ENCODE results near the gene REV1.
"Not testable (repeated sequence)": the region's sequence is repeated elsewhere in the genome, so short reads cannot be mapped to it uniquely, and the experiment has no call there.

The REV1 gene

GRCh38 chr2:99485824-99486223 is 4.0 kb downstream of the REV1 start:
- DNase-seq: no peak

GRCh38 chr2:99485411-99485810 is 4.4 kb downstream of the REV1 start:
- DNase-seq: no peak

- DNase-seq: no peak
These were observed 5.6 kb downstream of the REV1 start for GRCh38 chr2:99484205-99484604.

GRCh38 chr2:99481941-99482340 is 7.9 kb downstream of the REV1 start:
- DNase-seq: no peak

DNA sequence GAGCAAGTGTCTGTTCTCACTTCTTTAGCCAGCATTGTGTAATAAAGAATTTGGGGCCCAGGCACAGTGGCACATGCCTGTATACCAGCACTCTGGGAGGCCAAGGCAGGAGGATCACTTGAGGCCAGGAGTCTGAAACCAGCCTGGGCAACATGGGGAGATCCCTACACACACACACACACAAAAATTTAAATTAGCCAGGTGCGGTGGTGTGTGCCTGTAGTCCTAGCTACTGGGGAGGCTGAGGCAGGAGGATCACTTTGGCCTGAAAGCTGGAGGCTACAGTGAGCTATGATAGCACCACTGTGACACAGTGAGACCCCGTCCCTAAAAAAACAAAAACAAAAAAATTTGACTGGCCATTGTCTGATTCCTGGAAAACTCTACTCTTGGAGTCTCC is 8.3 kb downstream of the REV1 start:
- DNase-seq: no peak

DNA sequence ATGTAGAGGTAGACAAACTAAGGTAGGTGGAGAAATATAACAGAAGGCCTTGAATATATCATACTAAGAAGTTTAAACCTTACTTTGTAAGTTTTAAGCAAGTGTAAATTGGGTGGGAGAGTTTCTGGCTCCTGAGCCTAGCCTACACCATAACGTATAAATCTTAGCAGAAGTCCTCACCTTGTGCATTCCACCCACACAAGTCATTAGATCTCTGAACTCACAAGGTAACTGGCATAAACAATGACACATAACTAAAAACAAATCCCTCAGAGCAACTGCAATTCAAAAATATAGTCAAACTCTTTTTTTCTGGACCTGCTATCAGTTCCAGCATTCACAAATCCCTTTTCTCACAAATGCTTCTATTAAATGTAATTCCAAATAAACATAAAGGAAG is 9.4 kb downstream of the REV1 start:
- no peak for DNase-seq

DNA sequence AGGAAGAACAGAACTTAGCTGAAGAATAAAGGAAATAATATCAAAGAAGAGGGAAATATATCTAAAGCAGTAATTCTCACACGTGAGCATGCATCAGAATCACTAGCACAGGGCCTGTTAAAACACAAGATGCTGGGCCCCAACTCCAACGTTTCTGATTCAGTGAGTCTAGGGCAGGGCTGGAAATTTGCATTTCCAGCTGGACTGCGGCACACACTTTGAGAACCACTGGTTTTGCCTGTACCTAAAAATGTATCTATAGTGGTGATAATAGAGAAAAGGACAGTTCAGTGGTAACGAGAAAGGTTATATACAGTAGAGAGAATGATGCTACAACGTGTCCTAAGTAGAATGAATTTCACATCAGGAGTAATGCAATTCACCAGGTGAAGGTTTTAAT is 11.2 kb downstream of the REV1 start:
- no peak for DNase-seq

DNA sequence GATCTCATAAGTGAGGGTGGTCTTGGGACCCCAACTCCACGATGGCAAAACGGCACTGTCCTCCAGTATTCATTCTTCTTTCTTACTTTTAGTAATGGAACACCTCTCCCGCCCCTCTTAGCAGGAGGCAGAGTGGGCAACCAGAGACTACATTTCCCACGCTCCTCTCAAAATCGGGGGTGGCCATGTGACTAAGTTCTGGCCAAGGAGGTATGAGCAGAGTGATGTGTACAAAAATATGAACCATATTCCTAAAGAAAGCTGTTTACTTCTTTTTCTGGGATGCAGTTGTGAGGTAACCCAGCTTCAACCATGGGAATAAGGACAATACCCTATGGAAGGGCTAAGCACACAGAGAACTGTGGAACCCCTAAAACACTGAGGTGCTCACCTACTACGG is 12.8 kb downstream of the REV1 start:
- no peak for DNase-seq

DNA sequence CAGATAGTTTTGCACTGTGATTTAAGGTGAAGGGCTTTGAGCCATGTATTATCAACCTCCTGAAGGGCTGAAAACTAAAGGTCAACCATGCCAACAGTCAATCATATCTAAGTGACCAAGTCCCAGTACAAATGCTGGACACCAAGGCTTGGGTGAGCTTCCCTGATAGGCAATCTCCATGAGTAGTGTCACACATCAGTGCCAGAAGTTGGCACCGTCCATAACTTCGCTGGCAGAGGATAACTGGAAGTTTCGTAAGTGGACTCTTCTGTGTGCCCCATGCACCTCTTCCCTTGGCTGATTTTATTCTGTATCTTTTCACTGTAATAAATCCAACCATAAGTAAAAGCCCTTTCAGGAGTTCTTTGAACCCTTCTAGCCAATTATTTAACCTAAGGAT is 13.2 kb downstream of the REV1 start:
- no peak for DNase-seq

- DNase-seq: not testable (repeated sequence)
These were observed 14.7 kb downstream of the REV1 start for GRCh38 chr2:99475095-99475494.

DNA sequence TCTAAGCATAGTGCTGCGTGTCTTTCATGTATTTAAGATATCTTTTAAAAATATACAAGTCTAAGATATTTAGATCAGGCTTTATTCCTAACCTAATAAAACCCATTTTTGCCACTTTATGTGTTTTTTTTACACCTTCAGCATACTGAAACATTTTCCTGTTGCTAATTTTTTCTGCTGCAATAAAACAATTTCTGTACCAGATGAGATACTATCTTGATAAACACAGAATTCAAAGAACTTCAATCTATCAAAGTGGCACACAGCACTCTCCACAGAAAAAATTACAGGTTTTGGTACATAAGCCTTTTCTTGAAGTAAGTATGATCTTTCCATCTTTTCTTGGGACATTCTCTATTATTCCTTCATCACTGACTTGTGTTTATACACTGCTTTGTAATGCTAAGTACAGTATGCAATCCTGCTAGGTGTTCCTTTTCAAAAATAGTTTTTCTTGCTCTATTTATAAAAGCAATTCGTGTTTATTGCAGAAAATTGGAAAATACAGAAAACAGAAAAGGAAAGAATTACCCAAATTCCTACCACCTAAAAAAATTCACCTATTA is 16.2 kb downstream of the REV1 start:
- DNase-seq: no peak

DNA sequence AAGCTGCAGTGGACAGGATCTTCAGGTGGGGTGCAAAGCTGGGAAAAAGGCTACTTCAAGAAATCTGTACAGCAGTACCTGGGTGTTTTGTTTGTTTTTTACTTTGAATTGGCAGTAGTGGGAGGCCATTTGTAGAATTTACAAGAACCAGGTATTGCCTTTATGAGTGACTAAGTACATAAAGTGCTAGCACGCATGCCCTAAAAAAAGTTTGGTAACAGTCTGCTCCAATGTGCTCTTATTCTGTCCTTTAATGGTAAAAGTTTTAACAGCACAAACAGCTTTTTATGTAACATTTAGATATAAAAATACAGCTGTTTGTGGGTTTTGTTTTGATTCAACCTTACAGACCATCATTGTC is 17.2 kb downstream of the REV1 start:
- DNase-seq: no peak

DNA sequence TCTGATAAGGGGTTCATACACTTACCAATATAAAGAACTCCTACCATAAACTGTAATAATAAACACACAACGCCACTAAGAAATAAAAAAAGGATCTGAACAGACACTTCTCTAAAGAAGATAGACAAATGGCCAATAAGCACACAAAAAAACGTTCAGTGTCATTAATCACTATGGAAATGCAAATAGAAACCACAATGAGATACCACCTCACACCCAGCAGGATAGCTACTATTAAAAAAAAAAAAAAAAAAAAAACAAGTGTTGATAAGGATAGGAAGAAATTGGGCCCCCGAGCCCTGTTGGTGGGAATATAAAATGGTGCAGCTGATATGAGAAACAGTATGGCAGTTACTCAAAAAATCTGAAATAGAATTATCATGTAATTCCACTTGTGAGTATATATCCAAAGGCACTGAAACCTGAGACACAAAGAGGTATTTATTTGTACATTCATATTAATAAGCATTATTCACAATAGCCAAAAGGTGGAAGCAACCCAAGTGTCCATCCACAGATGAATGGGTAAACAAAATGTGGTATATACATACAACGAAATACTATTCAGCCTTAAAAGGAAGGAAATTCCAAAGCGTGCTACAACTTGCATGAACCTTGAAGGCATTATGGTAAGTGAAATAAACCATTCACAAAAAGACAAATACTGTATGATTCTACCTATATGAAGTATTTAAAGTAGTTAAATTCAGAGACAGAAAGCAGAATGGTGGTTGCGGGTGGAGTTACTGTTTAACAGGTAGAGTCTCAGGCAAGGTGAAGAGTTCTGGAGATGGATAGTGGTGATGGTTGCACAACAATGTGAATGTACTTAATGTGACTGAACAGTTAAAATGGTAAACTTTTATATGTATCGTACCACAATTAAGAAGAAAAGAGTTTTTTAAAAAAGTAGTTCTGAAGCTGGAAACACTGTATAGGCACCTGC is 17.9 kb downstream of the REV1 start:
- peak; percentile 21 for DNase-seq

GRCh38 chr2:99470957-99471356 is 18.9 kb downstream of the REV1 start:
- no peak for DNase-seq

DNA sequence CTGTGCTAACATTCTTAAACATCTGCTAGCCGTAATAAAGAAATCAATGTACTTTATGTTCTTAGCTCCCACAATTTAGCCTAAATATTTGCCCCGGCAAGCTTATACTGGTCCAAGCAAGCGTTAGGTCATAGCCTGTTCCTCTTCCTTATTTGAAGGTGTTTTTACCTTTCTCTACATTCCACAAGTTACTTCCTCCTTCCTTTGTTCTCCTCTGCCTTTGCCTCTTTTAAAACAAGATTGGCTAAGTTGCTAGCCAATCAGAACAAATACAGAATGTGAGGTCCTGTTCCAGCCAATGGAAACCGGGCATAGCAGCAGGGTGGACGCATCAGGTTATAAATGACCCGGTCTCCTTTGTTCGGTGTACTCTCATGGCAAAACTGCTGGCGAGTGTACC is 19.4 kb downstream of the REV1 start:
- DNase-seq: not testable (repeated sequence)

- DNase-seq: no peak
These were observed 20.4 kb downstream of the REV1 start for GRCh38 chr2:99469394-99469793.

DNA sequence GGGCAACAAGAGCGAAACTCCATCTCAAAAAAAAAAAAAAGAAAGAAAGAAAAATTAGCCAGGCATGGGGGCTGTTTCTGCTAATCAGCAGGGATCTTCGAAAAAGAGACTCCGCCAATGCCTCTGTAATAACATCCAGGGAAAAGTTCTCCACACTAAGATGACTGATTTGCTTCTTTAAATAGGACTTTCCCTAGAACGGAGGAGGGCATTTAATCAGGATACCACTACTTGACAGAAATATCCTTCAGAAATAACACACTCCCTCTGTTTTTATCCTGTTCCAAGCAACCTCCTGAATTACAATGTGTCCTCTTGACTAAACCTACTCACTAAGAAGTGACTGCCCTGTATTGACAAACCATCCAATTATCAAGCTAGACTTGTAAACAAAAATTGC is 21.7 kb downstream of the REV1 start:
- no peak for DNase-seq

DNA sequence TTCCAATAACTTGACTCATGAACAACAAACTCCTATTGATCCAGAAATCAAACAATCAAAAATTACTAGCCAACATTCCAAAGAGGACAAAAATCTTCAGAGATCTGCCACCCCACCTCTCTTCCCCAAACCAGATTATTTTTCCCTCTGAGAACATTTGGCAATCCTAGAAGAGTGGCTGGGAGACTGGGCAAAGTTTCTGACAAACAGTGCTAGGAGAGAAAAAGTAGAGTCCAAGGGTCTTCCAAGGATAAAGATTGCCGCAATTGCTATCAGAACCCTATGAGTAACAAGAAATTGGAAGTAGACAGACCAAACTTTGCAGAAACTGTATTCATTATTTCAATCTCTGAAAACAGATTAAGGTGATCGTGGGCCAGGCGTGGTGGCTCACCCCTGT is 22.4 kb downstream of the REV1 start:
- no peak for DNase-seq

DNA sequence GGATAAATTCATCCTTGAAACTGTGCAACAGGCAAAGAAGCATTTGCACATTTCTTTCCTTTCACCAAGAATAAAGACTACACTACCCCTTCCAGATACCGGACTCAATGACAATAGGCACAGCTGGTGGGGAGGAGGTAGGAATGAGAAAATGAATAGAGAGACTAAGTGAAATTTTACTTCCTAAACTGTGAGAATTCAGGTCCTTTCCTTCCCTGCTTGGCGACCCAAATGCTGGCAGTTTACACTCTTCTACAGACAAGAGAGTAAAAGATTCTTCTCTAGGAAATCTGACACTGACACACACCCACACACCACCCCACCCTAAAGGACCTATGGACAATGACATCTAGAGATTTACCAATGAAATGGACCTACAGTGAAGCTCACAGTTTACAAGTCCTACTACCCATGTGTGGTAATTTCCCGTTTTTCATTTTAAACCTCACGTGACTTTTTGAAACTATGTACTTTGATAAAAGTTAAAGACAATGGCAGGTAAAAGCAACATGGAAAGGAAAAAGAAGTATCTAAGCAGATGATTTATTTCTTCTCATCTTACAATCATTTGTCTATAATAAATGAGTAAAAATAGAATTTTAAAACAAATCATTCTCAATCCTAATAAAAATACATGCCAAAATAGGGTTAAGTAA is 27.9 kb downstream of the REV1 start:
- no peak for DNase-seq

DNA sequence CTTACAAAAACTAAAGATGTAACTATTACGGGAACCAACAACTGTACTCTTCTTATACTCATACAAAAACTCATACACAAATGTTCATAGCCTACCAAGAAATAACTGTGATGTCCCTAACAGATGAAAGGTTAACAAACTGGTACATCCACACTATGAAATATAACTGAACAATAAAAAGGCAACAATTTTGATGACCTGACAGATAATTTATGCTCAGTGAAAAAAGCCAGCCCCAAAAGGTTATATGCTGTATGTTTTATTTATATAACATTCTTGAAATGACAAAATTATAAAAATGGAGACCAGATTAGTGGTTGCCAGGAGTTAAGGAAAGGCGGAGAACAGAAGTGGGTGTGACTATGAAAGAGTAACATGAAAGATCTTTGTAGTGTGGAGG is 31.3 kb downstream of the REV1 start:
- DNase-seq: no peak

DNA sequence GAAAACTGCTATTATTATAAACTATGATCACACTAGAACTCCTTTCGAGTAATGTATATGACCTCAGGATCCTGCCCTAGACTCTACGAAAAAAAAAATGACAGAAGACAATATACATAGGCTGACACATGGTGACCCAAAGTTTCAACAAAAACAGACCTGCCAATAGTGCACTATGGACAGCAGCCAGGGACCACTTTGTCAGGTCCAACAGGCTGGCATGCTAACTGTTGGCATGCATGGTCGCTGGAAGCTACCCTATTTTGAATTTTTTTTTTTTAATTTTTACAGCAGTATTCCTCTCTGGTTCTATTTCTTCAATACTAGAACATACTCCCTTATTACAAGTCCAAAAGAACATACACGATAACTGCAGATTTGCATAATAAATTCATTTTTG is 38.1 kb downstream of the REV1 start:
- no peak for DNase-seq

DNA sequence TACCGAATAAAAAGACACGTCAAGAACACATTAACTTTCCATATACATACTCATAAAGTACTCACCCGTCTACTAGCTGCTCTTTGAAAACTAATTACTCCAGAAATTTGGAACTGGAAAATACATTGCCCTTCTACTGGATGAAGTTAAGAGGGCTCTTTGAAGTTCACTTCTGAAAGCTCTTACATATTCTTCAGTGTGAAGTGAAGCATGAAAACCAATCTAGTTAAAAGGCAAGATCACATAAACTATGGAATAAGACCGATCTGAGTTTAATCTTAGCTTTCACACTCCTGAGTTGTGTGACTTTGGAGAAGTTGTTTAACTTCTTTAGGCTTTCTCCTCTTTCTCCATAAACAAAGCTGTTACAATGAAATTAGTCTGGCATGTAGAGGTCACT is 38.5 kb downstream of the REV1 start:
- no peak for DNase-seq

DNA sequence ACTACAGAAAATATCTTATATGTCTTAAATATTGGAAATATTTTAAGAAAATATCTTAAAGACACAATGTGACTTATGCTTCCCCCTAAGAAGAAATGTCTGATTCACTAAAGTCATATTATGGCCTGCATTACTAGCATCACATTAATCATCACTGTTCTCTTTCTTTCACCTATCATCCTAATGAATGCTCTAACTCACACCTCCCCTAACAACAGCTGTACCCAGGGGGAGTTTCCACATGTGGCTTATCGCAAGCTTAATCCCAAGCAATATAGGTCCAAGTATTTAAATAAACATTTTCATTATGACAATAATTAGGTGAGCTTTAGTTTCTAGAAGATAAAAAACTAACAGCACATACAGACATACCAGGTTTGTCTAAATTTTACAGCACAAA is 39.6 kb downstream of the REV1 start:
- no peak for DNase-seq

DNA sequence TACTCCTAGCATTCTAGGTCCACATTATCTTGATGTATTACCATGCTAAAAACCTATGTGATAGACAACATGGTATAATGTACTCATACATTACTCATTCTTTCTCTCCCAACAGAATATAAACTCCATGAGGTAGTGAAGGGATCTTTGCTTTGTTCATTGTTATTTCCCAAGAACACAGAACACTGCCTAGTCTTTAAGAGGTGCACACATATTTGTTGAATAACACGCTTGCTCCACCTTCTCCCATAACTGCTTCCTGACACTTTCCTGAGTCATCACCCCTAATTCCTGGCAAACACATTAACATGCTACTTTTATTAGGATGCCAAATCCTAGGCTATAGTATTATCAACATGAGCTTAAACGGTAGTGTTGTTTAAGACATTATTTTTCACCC is 41.3 kb downstream of the REV1 start:
- no peak for DNase-seq
